Karpas-422 (cell line): ENCODE measurements around the gene CD53. TPM values are rescaled to one million over a fixed set of nuclear protein-coding genes. Genes with fewer than 3 reads are reported as not detected.

Experiments used
- DNase-seq: peaks from one replicate; pipeline ENCODE4 v3.0.0-alpha.2; 2015
- H2AFZ ChIP-seq: fragments of 200-600 bp; sonication (generic); 2 replicates; pipeline ENCODE4 v1.6.1; 2014; ENCODE audit warnings: antibody characterized with exemption, low read length, mixed read lengths
- H3K27ac ChIP-seq: fragments of 200-600 bp; sonication (generic); 2 replicates; pipeline ENCODE4 v1.5.1; 2014; ENCODE audit warnings: mild to moderate bottlenecking, low read length, moderate library complexity
- H3K27me3 ChIP-seq: fragments of 200-600 bp; sonication (generic); 2 replicates; pipeline ENCODE4 v1.6.1; 2014; ENCODE audit warnings: low read length, mixed read lengths
- H3K36me3 ChIP-seq: fragments of 200-600 bp; sonication (generic); 2 replicates; pipeline ENCODE4 v1.6.1; 2014; ENCODE audit warnings: low read length, mixed read lengths; ENCODE audit not compliant: insufficient read depth
- H3K4me1 ChIP-seq: fragments of 200-600 bp; sonication (generic); 2 replicates; pipeline ENCODE4 v1.6.1; 2014; ENCODE audit warnings: mild to moderate bottlenecking, low read length, mixed read lengths
- H3K4me2 ChIP-seq: fragments of 200-600 bp; sonication (generic); 2 replicates; pipeline ENCODE4 v1.6.1; 2014; ENCODE audit warnings: low read length, low read depth, mild to moderate bottlenecking; ENCODE audit not compliant: poor library complexity, severe bottlenecking
- H3K4me3 ChIP-seq: fragments of 200-600 bp; sonication (generic); 2 replicates; pipeline ENCODE4 v1.5.1; 2014; ENCODE audit warnings: mild to moderate bottlenecking, antibody characterized with exemption, low read length, mixed read lengths
- H3K79me2 ChIP-seq: fragments of 200-600 bp; sonication (generic); 2 replicates; pipeline ENCODE4 v1.6.1; 2014; ENCODE audit warnings: mild to moderate bottlenecking, low read length, mixed read lengths
- H3K9ac ChIP-seq: fragments of 200-600 bp; sonication (generic); 2 replicates; pipeline ENCODE4 v1.6.0; 2014; ENCODE audit warnings: low read length
- H3K9me2 ChIP-seq: fragments of 200-600 bp; sonication (generic), shearing (Covaris generic); replicated peaks from 2 replicates; pipeline ENCODE4 v1.6.0; 2014; ENCODE audit warnings: mild to moderate bottlenecking, low read length, moderate library complexity; ENCODE audit not compliant: insufficient read depth
- H3K9me3 ChIP-seq: fragments of 300-700, 200-600 bp; sonication (generic); 2 replicates; pipeline ENCODE4 v1.6.1; 2014; ENCODE audit warnings: low read length, mixed read lengths
- H4K20me1 ChIP-seq: fragments of 200-600 bp; sonication (generic); 2 replicates; pipeline ENCODE4 v1.6.1; 2014; ENCODE audit warnings: mild to moderate bottlenecking, antibody characterized with exemption, low read length, low read depth; ENCODE audit not compliant: insufficient read depth
- total RNA-seq: library from RNA; depleted of rRNA; stranded (reverse); fragments of >200 nt; shearing (Covaris generic); gene quantifications from 2 replicates; pipeline ENCODE4 v1.2.3, GENCODE V29; 2014; ENCODE audit warnings: low replicate concordance

Gene CD53
- total RNA-seq, 1 experiment from 2014 or later, result 154 TPM

GRCh38 chr1:110872366-110872744 is 593 bp upstream of the CD53 start:
- Histone ChIP-seq H3K27me3 (no peaks in the 10 kb centered on the region), H4K20me1 (peaks cover 3% of the 10 kb centered on the region; the same call in 1 of the 2 replicates), H3K79me2 (peaks cover 13% of the 10 kb centered on the region; the same call in 1 of the 2 replicates), H3K4me2 (peak overlapping the region; percentile 81), H3K4me3 (peak overlapping the region; percentile 69), H3K9me3 (no peaks in the 10 kb centered on the region), H3K36me3 (0 out of 2 replicates have a peak, but pooled peaks cover under 1% of the 10 kb centered on the region), H3K4me1 (peaks cover 74% of the 10 kb centered on the region), H3K27ac (peak overlapping the region; percentile 97), H2AFZ (no peak overlapping the region), H3K9ac (peak overlapping the region; percentile 70), H3K9me2 (no peaks in the 10 kb centered on the region)
- DNase-seq, result peak; percentile 96

DNA sequence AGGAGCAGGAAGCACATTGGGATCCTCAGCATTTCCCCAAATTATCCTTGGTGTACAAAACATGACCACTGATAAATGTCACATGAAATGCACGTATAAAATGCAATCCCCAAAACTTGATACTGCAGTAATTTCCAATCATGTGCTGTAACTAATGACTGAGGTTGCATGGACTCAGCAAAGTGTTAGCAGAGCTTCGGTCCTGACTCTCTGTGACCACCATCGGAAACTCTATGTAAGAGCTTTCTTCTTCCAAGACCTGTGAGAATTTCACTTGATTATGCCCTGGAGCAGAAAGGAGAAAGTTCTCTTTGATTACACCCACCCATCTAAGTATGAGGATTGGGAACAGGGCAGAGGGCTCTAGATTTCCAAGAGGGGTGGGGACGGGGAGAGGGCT is 908 bp downstream of the CD53 start:
- Histone ChIP-seq H3K27me3 (no peaks in the 10 kb centered on the region), H3K9ac (peak overlapping the region; percentile 70), H3K4me2 (peak overlapping the region; percentile 81), H3K36me3 (0 out of 2 replicates have a peak, but pooled peaks cover 5% of the 10 kb centered on the region), H3K4me1 (peaks cover 79% of the 10 kb centered on the region), H3K4me3 (peak overlapping the region; percentile 69), H4K20me1 (peaks cover 7% of the 10 kb centered on the region), H2AFZ (no peak overlapping the region), H3K9me3 (no peaks in the 10 kb centered on the region), H3K79me2 (peaks cover 21% of the 10 kb centered on the region), H3K27ac (peak overlapping the region; percentile 97), H3K9me2 (no peaks in the 10 kb centered on the region)
- DNase-seq, result no peak

DNA sequence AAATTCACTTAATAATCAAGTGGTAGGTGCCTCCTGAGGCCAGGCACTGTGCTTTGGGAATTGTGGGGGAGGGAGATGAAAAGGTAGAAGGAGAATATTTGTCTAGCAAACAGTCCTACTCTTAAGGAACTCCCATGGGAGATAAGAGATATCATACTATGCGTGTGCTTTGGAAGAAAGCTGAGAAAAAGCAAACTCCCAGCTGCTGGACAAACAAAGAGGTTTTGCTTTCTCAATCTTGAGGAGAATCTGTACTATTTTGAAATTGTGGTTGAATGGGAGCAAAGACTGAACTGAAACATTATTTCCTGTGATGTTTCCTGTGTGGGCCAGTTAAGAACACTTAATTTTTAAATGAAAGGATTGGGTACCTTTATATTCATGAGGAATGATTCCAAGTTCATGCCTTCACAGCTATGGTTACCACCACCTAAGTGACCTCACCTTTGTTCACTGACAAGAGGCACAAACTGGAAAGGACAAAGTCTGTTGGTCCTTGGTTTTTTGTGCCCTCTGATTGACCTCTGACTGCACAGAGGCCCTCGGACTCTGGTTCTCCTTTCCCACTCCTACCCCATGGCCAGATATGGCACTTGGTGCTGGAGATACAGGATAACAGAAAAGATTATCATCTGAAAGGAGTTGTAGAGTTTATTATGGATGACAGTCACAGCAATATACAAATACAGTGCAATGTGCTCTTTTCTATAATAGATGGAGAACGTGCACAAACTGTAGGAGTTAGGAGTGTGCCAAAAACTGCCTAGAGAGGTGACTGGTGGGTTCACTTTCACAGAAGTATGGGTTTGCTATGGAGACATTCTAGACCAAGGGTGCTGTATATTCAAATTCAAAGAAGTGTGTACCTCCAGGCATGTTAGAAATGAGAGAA is 1.6 kb downstream of the CD53 start:
- no peaks in the 10 kb centered on the region for H3K27me3 ChIP-seq
- peaks cover 7% of the 10 kb centered on the region for H4K20me1 ChIP-seq
- peak overlapping the region; percentile 81 for H3K4me2 ChIP-seq
- peak overlapping the region; percentile 70 for H3K9ac ChIP-seq
- DNase-seq, result no peak
- H3K9me2 ChIP-seq, result no peaks in the 10 kb centered on the region
- peak overlapping the region; percentile 69 for H3K4me3 ChIP-seq
- 0 out of 2 replicates have a peak, but pooled peaks cover 5% of the 10 kb centered on the region for H3K36me3 ChIP-seq
- no peaks in the 10 kb centered on the region for H3K9me3 ChIP-seq
- H3K27ac ChIP-seq, result peak overlapping the region; percentile 97
- H3K79me2 ChIP-seq, result peaks cover 27% of the 10 kb centered on the region
- H2AFZ ChIP-seq, result no peak overlapping the region
- H3K4me1 ChIP-seq, result peaks cover 86% of the 10 kb centered on the region

GRCh38 chr1:110875216-110875731 is 2.3 kb downstream of the CD53 start:
- Histone ChIP-seq H3K36me3 (0 out of 2 replicates have a peak, but pooled peaks cover 5% of the 10 kb centered on the region), H3K9me3 (no peaks in the 10 kb centered on the region), H3K27me3 (no peaks in the 10 kb centered on the region), H3K27ac (peak overlapping the region; percentile 97), H2AFZ (no peak overlapping the region), H4K20me1 (peaks cover 7% of the 10 kb centered on the region), H3K4me3 (peak overlapping the region; percentile 69), H3K9ac (peak overlapping the region; percentile 70), H3K4me1 (peaks cover 93% of the 10 kb centered on the region), H3K4me2 (peak overlapping the region; percentile 81), H3K79me2 (peaks cover 27% of the 10 kb centered on the region), H3K9me2 (no peaks in the 10 kb centered on the region)
- peak; percentile 64 for DNase-seq

- Histone ChIP-seq H3K9me2 (no peaks in the 10 kb centered on the region), H3K9me3 (no peaks in the 10 kb centered on the region), H3K79me2 (peaks cover 43% of the 10 kb centered on the region), H4K20me1 (peaks cover 16% of the 10 kb centered on the region), H3K9ac (no peak overlapping the region), H3K27me3 (no peaks in the 10 kb centered on the region), H3K36me3 (peaks cover 7% of the 10 kb centered on the region; the same call in 1 of the 2 replicates), H3K4me2 (peak overlapping the region; percentile 81), H2AFZ (no peak overlapping the region), H3K27ac (no peak overlapping the region), H3K4me3 (no peak overlapping the region), H3K4me1 (peaks cover 93% of the 10 kb centered on the region)
- no peak for DNase-seq
Measured at GRCh38 chr1:110876748-110877341, 3.9 kb downstream of the CD53 start.

DNA sequence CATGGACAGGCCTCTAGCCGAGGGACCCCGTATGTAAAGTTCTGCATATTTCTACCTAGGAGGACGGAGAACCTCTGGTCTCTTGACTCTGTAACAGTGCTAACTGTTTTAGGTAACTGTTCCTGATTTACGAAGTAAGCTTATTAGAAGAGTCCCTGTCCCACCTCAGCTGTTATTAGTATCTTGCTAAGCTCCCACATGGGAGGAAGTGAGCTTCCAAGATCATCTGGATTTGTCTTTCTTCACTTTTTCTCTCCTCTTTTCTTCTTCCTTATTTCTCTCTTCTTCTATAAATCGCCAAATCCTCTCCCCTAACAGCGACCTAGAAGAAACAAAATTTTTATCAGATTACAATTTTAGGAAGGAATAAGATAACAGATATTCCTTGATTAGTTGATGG is 4.4 kb downstream of the CD53 start:
- Histone ChIP-seq H3K4me3 (no peak overlapping the region), H3K79me2 (peaks cover 48% of the 10 kb centered on the region), H3K9me2 (no peaks in the 10 kb centered on the region), H3K27me3 (no peaks in the 10 kb centered on the region), H4K20me1 (peaks cover 16% of the 10 kb centered on the region), H2AFZ (no peak overlapping the region), H3K27ac (no peak overlapping the region), H3K36me3 (peaks cover 10% of the 10 kb centered on the region; the same call in 1 of the 2 replicates), H3K9me3 (no peaks in the 10 kb centered on the region), H3K4me1 (peaks cover 91% of the 10 kb centered on the region), H3K4me2 (no peak overlapping the region), H3K9ac (no peak overlapping the region)
- no peak for DNase-seq

DNA sequence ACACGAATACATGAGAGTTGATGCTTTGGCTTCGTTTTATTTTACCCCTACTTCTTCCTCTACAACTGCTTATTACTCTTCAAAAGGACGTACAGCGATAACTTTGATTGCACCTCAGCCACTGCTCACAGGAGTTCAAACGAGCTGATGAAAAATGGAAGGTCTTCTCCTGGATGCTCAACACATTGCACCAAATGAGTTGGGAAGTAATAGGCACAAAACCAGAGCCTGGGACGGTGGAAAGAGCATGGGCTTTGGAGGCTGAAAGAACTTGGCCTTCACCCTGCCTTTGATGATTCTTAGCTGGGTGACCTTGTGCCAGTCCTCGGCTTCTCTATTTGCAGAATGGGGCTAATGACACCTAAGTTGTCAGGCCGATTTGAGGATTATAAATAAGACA is 4.8 kb downstream of the CD53 start:
- Histone ChIP-seq H3K9me2 (no peaks in the 10 kb centered on the region), H3K9me3 (no peaks in the 10 kb centered on the region), H3K79me2 (peaks cover 52% of the 10 kb centered on the region), H3K27ac (no peak overlapping the region), H3K4me1 (peaks cover 87% of the 10 kb centered on the region), H4K20me1 (peaks cover 16% of the 10 kb centered on the region), H3K4me3 (no peak overlapping the region), H3K9ac (no peak overlapping the region), H2AFZ (no peak overlapping the region), H3K36me3 (peaks cover 13% of the 10 kb centered on the region), H3K4me2 (no peak overlapping the region), H3K27me3 (no peaks in the 10 kb centered on the region)
- DNase-seq, result no peak

DNA sequence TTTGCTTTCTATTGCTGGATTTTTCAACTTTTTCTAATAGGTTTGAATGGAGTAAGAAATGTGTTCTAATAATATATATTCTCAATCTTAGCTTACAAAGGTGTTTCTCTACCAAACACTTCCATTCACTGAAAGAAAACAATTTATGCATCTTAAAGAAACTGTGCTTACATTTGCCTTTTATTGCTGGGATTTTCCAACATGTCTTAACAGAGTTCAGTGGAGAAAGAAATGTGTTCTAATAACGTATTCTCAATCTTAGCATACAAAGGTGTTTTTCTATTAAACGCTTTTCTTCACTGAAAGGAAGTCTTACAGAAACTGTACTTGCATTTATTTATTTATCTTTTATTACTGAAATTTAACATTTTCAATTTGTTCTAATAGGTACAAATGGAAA is 5.6 kb downstream of the CD53 start:
- H3K27ac ChIP-seq, result no peak overlapping the region
- H4K20me1 ChIP-seq, result peaks cover 16% of the 10 kb centered on the region
- H3K9me2 ChIP-seq, result no peaks in the 10 kb centered on the region
- H3K9me3 ChIP-seq, result no peaks in the 10 kb centered on the region
- H3K9ac ChIP-seq, result no peak overlapping the region
- H3K79me2 ChIP-seq, result peaks cover 52% of the 10 kb centered on the region
- H3K4me3 ChIP-seq, result no peak overlapping the region
- H3K4me1 ChIP-seq, result peaks cover 80% of the 10 kb centered on the region
- no peak for DNase-seq
- peaks cover 16% of the 10 kb centered on the region for H3K36me3 ChIP-seq
- H3K27me3 ChIP-seq, result no peaks in the 10 kb centered on the region
- no peak overlapping the region for H3K4me2 ChIP-seq
- H2AFZ ChIP-seq, result no peak overlapping the region
